Activated CD8-positive, alpha-beta memory T cell treated with anti-CD3 and anti-CD28 coated beads for 24 hours (primary cell): Measurements from ENCODE around the gene PRMT1.
A peak's percentile ranks its signal among the peaks of the same experiment; 100 is the strongest.
"Not testable (repeated sequence)": the region's sequence is repeated elsewhere in the genome, so short reads cannot be mapped to it uniquely, and the experiment has no call there.

Experiments
- DNase-seq: peaks from one replicate; pipeline ENCODE4 v3.0.0-alpha.2; 2020

The PRMT1 gene

GRCh38 chr19:49677231-49677900, at the start of gene PRMT1:
Gene PRMT1, plus strand, starts transcription at chr19:49677271. Its CDS starts 10 bp downstream, at chr19:49677281.
- DNase-seq, result no peak

GRCh38 chr19:49629659-49630058, 47.4 kb upstream of the PRMT1 start:
- no peak for DNase-seq

- no peak for DNase-seq
Observed at GRCh38 chr19:49631014-49631588, 46.0 kb upstream of the PRMT1 start.

DNA sequence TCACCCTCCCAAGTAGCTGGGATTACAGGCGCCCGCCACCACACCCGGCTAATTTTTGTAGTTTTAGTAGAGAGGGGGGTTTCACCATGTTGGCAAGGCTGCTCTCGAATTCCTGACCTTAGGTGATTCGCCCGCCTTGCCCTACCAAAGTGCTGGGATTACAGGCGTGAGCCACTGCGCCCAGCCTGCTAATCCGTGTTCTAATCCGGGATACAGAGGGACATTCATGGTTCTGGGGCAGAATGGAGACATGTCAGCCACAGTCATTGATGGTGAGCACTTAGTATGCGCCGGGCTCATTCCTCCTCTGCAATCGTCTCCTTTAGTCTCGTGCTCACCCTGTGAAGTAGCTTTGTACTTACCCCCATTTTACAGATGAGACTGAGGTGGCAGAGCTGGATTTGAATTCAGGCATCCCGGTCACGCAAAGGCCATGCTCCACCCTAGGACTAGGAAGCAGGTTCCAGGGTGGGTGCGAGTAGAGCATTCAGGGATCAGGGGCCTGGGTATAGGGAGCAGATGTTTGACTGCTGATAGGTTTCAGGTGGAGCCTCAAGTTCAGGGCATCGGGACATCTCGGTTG, 45.4 kb upstream of the PRMT1 start:
- DNase-seq, result no peak

- DNase-seq, result no peak
Observed at GRCh38 chr19:49632576-49632975, 44.5 kb upstream of the PRMT1 start.

DNA sequence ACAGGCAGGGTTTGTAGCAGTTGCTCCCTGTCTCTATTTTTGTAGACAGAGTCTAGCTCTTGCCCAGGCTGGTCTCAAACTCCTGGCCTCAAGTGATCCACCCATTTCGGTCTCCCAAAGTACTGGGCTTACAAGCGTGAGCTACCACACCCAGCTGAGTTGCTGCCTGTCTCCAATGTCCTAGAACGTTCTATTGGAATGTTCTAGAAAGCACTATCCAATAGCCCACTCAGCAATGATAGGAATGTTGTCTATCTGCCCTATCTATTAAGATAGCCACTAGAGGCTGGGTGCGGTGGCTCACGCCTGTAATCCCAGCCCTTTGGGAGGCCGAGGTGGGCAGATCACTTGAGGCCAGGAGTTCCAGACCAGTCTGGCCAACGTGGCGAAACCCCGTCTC, 43.8 kb upstream of the PRMT1 start:
- DNase-seq, result not testable (repeated sequence)

DNA sequence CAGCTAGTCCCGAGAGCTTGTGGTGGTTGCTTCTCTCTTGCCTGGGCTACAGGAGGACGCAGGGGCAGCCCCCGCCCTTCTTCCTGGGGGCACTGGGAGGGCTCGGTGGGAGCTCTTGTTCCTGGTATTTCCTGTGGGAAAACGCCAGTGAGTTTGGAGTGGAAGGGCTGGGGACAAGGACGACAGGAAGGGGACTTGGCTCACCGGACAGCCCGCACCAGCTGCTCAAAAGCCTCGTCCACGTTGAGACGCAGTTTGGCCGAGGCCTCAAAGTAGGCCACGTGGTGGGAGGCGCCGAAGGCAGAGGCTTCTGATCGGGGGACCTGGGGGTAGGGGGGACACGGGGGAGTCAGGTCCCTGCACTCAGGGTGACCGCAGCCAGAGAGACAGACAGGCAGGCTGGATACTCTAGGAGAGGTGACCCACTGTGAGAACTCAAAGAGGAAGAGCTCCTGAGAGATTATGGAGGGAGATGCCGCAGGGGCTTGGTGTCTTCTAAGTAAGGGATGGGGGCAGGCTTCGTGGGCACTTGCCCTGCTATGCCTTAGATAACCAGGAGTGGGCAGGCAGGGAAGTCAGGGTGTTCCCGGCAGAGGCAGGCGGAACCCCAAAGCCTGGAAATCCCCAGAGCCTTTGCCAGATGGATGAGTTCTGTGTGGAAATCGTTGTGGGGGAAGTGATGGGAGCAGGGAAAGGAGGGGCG, 41.4 kb upstream of the PRMT1 start:
- DNase-seq, result no peak

- DNase-seq, result no peak
Observed at GRCh38 chr19:49636233-49636932, 40.7 kb upstream of the PRMT1 start.

GRCh38 chr19:49637821-49638738, 39.0 kb upstream of the PRMT1 start:
- no peak for DNase-seq

DNA sequence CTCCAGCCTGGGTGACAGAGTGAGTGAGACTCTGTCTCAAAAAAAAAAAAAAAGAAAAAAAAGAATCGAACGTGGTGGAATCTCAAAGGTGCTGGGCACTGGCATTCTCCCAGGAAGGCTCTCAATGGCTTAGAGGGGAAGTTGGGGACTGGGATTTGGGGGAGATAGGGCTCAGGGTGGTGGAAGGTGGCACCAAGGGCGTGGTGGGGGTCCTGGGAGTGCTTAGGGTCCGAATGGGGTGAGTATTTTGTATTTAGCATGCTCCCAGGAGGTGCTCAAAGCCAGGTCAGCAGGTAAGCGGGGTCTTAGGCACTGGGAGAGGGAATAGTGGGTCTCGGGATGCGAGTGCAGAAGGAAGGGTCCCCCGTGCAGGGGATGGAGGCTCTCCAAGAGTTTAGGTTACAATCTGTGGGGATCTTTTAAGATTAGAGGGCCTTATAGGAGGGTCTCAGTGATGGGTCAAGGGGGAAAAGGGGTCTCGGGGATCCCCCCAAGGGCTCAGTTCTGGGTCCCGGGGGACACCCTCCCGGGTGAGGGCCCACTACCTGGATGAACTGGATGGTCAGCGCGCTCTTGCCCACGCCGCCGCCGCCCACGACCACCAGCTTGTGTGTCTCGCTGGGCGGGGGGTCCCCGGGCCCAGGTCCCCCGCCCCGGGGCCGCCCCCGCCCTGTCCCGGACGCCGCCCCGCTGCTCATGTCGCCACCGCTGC, 37.5 kb upstream of the PRMT1 start:
- no peak for DNase-seq

DNA sequence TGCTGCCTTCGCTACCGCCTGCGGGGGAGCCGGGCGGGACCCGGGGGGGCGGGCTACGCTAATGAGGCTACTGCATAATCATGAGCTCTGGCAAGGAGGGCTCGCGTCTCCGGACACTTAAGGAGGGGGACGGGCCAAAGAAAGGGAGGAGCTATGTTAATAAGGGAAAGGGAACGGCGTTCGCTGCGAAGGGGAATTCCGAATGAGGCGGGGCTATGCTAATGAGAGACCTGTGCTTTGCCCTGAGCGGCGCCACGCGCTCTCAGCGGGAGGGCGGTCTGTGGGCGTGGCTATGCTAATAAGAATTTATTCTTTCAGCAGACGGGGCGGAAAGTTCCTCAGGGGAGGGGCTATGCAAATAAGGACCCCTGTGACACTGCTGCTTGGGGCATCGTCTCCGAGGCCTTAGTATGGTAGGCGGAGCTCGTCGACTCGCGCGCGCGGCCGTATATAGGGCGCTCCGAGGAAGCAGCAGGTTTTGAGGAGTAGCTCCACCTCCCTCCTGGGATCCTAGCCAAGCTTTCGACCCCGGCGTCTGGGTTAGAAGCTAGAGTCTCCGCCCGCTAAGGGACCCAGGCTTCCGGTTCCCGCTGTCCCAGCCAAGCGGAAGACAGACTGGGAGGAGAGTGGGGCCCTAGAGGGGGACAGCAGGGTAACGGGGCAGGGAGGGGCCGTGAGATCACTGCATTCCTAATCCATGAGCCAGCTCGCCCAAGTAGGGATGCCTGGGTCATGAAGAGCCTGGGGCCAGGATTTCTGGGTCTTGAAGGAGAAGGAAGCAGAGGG, 36.8 kb upstream of the PRMT1 start, which contains the start of gene RRAS:
Gene RRAS (minus strand): TSS at position 31 of the 786 bp plus-strand sequence. CDS start 45 bp downstream, outside the sequence.
- DNase-seq, result peak; percentile 99

GRCh38 chr19:49641688-49642491, 35.2 kb upstream of the PRMT1 start, which contains the start of gene SCAF1:
Gene SCAF1, plus strand, starts transcription at chr19:49642209. Its CDS starts 2,818 bp downstream, at chr19:49645027.
- DNase-seq, result peak; percentile 98

DNA sequence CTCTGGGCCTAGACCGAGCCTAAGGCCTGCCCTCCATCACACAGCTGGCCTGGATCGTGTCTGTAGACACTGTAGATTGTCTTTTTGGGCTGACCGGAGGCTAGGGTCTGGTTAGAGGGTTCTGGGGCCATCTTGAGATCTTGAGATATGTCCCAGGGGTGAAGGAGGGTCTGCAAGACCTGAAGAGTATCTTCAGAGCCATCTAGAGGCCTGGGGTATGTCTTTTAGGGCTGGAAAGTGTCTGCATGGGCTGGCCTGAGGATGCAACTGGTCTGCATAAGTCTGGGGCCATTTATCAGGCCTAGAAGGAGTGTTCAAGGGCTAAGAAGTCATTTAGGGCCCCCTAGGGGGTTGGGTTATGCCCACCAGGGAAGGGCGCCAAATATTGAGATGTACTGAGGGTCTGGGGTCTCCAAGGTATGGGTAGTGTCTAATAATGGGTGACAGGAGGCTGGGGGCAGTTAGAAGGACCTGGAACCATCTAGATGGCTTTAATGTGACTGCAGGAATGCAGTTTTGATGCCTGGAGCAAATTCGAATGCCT, 34.5 kb upstream of the PRMT1 start:
- DNase-seq, result no peak

- DNase-seq, result no peak
Observed at GRCh38 chr19:49643466-49643865, 33.6 kb upstream of the PRMT1 start.

DNA sequence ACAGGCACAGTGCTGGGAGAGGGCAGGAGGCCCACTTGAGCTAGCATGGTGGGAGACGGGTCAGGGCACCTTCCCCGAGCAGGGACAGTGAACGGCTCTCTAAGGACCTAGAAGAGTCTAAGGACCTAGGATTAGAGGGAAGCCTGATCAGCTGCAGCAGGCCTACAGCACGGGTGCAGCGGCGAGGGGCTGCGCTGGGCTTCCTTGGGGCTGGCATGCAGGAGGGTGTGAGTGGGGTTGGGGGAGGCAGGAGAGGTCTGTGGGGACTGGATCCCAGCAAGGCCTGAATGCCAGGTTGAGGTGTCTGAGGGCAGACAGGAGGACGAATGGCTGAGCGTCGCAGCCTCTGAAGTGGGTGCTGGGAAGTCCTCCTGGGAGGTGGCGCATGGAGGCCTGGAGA, 31.5 kb upstream of the PRMT1 start:
- no peak for DNase-seq

GRCh38 chr19:49645995-49646394, 31.1 kb upstream of the PRMT1 start:
- DNase-seq, result no peak

DNA sequence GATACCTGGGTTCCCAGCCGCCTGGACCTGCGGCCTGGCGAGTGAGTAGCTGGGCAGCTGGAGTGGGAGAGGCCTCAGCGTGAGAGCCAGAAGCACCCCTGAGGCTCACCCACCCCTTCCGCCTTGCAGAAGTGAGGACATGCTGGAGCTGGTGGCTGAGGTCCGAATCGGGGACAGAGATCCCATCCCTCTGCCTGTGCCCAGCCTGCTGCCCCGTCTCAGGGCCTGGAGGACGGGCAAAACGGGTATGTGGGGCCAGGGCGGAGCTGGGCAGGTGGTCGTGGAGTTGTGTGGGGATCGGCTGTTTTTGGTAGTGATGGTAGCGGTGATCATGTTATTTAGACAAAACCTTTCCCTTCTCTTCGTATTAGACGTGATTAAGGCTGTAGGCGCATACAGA, 30.5 kb upstream of the PRMT1 start:
- DNase-seq, result no peak

GRCh38 chr19:49651029-49651819, 25.8 kb upstream of the PRMT1 start:
- no peak for DNase-seq
